ENCODE measurements around the gene GTF2A1L.
"Not testable (repeated sequence)": the region's sequence is repeated elsewhere in the genome, so short reads cannot be mapped to it uniquely, and the experiment has no call there.

The GTF2A1L gene

DNA sequence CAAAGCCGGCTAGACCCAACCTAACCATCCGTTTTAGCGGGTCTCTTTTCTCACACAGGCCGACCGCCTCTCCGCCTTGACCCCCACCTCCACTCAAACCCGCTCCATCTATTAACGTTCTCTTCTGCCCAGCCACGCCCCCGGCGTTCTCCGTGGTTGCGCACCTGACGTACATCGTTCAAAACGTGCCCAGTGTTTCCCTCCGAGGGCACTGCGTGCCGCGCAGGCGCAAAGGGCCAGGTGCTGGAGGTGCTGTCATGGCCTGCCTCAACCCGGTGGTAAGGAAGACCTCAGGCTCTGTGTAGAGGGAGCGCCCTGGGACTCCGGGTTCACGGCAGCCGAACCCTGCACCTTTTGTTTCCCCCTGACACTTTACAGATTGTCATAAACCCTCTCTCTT is at the start of gene GTF2A1L:
Gene GTF2A1L (plus strand): TSS at position 239 of the 400 bp plus-strand sequence. CDS start 19 bp downstream, at position 258.
- no peak for DNase-seq

GRCh38 chr2:48568547-48568946 is 49.1 kb upstream of the GTF2A1L start:
- DNase-seq = no peak

GRCh38 chr2:48569433-48569832 is 48.2 kb upstream of the GTF2A1L start:
- DNase-seq = no peak

- DNase-seq = no peak
These were observed 44.8 kb upstream of the GTF2A1L start for GRCh38 chr2:48572816-48573215.

DNA sequence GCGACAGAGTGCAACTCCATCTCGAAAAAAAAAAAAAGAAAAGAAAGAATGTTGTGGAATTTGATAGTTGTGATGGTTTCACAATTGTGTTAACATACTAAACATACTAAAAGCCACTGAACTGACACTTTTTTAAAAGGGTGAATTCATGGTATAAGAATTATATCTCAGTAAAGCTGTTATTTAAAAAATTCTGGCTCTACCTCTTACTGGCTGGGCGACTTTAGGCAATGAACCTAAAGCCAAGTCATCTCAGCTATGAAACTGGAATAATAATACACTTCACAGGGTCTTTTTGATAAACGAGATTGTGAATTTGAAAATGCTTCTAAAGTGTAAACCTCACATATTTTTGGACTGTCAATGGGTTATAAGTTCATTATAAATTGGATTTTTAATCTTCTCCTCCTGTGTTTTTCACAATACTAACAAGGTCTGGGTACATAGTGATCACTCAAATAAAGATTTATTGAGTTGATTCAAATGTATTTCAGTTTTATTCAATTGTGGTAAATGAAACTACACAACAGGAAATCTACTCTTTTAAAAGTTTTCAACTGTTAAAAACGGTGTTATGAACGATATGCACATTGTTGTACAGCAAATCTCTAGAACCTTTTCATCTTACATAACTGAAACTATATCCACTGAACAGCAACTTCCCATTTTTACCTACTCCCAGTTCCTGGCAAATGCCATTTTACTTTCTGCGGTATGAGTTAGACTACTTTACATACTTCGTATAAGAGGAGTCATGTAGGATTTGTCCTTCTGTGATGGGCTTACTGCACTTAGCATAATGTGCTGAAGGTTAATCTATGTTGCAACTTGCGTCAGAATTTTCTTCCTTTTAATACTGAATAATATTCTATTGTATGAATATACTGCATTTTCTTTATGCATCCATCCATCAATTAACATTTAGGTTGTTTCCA is 43.0 kb upstream of the GTF2A1L start:
- DNase-seq = no peak

DNA sequence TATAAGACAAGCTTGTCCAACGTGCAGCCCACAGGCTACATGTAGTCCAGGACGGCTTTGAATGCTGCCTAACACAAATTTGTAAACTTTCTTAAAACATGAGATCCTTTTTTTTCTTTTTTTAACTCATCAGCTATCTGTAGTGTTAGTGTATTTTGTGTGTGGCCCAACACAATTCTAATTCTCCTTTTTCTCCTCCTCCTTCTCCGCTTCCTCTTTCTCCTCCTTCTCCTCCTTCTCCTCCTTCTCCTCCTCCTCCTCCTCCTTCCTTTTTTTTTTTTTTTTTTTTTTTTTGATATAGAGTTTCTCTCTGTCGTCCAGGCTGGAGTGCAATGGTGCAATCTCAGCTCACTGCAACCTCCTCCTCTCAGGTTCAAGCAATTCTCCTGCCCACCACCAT is 39.3 kb upstream of the GTF2A1L start:
- DNase-seq = no peak

- DNase-seq = no peak
These were observed 33.7 kb upstream of the GTF2A1L start for GRCh38 chr2:48583961-48584360.

DNA sequence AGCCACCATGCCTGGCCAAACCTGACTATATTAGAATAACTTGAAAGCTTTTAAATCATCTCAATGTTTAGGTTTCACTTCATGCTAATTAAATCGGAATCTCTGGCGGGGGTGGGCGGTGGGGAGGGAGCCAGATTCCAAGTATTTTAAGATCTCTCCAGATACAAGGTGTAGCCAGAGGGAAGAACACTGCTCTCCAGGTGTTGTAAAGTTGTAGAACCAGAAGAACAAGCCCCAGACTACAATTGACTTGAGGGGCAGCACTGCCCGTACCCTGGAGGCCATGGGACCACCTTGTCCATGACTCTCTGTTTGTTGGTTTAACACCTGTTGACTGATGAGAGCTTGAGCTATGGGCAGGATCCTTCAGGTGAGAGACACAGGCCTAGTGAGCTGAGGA is 33.1 kb upstream of the GTF2A1L start:
- no peak for DNase-seq

DNA sequence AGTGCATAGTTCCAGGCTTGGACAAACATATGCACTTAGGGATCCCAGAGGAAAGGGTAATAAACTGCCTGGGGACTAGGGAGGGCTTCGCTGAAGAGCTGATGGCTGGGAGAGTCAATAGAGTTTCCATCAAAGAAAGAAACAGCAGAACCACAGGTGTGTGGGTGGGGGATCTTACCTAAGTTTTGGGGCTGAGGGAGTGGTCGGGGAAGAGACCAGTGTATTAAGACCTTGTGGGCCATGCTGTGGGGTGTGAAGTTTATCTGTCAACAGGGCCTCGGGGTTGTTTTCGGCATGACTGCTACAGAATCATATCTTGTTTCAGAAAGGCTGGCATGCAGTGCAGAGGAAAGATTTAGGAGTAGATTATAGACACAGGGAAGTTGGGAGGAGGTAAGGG is 31.2 kb upstream of the GTF2A1L start:
- no peak for DNase-seq

- DNase-seq = no peak
These were observed 30.1 kb upstream of the GTF2A1L start for GRCh38 chr2:48587560-48587959.

- no peak for DNase-seq
These were observed 29.7 kb upstream of the GTF2A1L start for GRCh38 chr2:48587961-48588360.

GRCh38 chr2:48588745-48589144 is 28.9 kb upstream of the GTF2A1L start:
- no peak for DNase-seq

GRCh38 chr2:48589170-48589767 is 28.4 kb upstream of the GTF2A1L start:
- DNase-seq = peak; percentile 10

DNA sequence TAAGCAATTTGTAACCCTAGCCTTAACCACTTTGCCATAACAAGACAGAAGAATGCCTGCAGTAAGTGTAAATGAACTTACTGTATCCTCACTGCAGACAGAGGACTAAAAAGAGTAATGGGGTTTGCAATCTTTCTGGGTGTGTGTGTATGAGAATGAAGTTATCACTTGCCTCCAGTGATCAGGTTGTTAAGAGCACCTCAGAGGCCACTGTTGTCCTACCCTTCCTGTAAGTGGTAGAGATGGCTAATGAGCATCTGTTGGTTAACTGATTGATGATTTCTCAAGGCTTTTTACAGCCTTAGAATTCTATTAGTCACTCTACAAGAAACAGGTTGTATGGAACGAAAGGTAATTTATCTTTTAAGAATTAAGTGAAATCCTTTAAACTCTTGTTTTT is 27.6 kb upstream of the GTF2A1L start:
- no peak for DNase-seq

- no peak for DNase-seq
These were observed 25.6 kb upstream of the GTF2A1L start for GRCh38 chr2:48592067-48592466.

- DNase-seq = not testable (repeated sequence)
These were observed 20.9 kb upstream of the GTF2A1L start for GRCh38 chr2:48596751-48597150.

DNA sequence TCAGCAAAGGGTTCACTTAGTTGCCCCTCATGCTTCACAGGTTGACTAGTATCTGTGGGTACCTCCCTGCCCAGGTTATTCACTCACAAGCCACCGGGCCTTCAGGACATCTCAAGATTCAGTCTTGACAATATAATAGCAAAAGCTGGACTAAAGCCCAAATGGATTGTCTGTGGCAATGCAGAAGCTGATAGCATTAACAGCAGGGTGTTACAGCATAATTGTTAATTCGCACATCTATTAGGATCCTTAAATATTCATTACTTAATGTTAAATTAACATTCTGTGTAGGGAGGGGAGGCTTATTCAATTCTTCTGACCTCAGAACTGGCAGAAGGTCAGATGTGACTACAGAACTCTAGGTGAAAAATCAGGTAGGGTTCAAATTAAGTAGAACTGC is 20.2 kb upstream of the GTF2A1L start:
- DNase-seq = no peak

DNA sequence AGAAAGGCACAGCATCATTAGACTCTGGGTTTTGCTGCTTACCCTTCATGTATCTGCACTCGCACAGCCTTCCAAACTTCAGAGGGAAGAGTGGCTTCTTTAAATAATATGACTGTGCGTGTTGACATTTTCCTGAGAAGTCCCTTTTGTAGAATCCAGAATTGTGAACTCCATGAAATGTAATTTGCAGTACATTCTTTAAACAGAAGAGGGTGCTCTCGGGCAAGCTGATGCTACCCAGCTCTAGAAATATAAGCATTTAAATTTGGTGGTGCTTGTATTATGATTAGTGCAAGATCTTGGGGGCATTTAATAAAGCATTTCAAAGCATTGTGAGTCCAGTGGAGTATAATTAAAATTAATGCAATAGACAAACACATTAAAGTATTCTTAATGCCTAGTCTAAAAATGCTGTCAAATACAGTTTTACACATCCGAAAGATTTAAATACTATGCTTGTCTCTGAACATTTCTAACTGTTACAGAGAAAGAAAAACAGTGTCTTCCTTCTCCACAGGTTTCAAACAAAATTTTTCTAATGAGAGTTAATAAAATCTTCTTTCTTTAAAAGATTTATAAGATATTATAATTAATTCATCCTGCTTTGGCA is 17.3 kb upstream of the GTF2A1L start:
- peak; percentile 25 for DNase-seq

DNA sequence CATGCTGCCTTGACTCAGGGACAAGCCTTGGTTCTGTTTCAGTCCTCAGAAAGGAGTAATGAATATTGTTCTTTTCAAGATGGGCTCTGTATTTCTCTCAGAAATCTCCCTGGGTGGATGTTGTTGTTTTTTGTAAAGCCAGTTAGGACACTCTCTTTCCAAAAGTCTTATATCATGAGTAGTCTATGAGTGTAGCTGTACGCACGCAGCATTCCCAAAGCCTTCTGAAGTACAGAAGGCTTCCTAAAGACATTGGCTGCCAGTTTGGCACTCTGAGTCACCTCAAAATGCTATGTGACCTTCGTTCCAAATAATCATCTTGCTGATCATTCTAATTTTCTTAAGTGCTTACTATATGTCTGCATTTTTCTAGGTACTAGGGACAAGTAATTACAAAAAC is 16.7 kb upstream of the GTF2A1L start:
- DNase-seq = no peak

DNA sequence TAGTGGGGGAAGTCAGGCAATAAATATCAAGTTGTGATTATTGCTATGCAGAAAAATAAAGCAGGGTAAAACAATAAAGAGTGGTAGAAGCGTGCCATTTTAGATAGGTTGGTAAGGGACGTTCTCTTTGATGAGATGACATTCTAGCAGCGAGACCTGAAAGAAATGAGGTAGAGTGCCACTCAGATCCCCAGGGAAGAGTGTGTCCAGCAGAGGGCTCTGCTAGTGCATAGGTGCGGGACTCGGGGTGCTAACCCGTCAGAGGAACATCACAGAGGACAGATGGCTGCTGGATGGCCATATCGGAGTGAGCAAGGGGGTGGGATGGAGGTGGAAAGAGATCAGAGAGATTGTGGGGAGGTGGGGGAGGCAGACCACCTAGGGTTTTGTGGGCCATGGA is 16.3 kb upstream of the GTF2A1L start:
- DNase-seq = no peak

- DNase-seq = no peak
These were observed 12.0 kb upstream of the GTF2A1L start for GRCh38 chr2:48605482-48606175.

DNA sequence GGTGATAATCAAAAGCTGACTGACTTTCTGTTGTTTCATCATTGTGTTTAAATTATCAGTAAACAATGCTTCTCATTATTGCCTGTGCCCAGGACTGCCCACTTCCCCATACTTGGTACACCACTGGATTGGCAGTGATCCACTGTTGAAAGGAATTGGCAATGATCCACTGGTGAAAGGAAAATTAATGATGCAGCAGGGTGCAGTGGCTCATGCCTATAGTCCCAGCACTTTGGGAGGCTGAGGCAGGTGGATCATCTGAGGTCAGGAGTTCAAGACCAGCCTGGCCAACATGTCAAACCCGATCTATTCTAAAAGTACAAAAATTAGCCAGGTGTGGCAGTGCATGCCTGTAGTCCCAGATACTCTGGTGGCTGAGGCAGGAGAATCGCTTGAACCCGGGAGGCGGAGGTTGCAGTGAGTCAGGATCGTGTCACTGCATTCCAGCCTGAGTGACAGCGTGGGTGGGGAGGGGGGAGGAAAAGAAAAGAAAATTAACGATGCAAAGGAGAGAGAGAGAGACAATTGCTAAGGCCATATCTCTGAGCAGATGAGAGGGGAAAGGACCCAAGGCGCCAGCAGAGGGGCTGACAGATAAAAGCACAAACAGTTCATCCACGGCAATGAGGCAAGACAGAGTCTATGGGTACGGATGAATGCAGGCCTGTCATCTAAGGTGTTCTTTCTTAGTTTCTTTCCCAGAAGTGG is 10.2 kb upstream of the GTF2A1L start:
- no peak for DNase-seq

GRCh38 chr2:48613211-48613610 is 4.4 kb upstream of the GTF2A1L start:
- DNase-seq = no peak
